GM20431 (cell line): ENCODE data around the gene CNR1.

Source experiments
- in situ Hi-C: fragments of 300-500 bp; cut with MseI, MboI; formaldehyde crosslinking; loops from one replicate; pipeline ENCODE4 v1.15.0; 2020; ENCODE audit warnings: low sequenced_read_pairs; ENCODE audit not compliant: unreplicated experiment

The CNR1 gene

GRCh38 chr6:88144637-88145297, 21.4 kb downstream of the CNR1 start:
- in situ Hi-C loops = no loop called here

- in situ Hi-C loops = no loop called here
These were observed 22.6 kb downstream of the CNR1 start for GRCh38 chr6:88143421-88144157.

GRCh38 chr6:88142297-88142668, 23.9 kb downstream of the CNR1 start:
- in situ Hi-C loops = no loop called here

GRCh38 chr6:88141561-88142296, 24.4 kb downstream of the CNR1 start:
- in situ Hi-C loops = no loop called here

GRCh38 chr6:88137915-88138314, 28.2 kb downstream of the CNR1 start:
- in situ Hi-C loops = no loop called here

- in situ Hi-C loops = no loop called here
These were observed 30.5 kb downstream of the CNR1 start for GRCh38 chr6:88135578-88136114.

GRCh38 chr6:88134575-88134974, 31.6 kb downstream of the CNR1 start:
- in situ Hi-C loops = no loop called here

- in situ Hi-C loops = no loop called here
These were observed 32.4 kb downstream of the CNR1 start for GRCh38 chr6:88133718-88134117.

GRCh38 chr6:88124925-88125557, 41.1 kb downstream of the CNR1 start:
- in situ Hi-C loops = no loop called here

- in situ Hi-C loops = no loop called here
These were observed 45.5 kb downstream of the CNR1 start for GRCh38 chr6:88120635-88121034.

GRCh38 chr6:88119769-88120168, 46.4 kb downstream of the CNR1 start:
- in situ Hi-C loops = no loop called here

- in situ Hi-C loops = no loop called here
These were observed 49.9 kb downstream of the CNR1 start for GRCh38 chr6:88116276-88116675.

GRCh38 chr6:88115307-88115706, 50.8 kb downstream of the CNR1 start:
- in situ Hi-C loops = no loop called here

GRCh38 chr6:88114838-88115237, 51.3 kb downstream of the CNR1 start:
- in situ Hi-C loops = no loop called here

GRCh38 chr6:88111991-88112390, 54.2 kb downstream of the CNR1 start:
- in situ Hi-C loops = no loop called here

- in situ Hi-C loops = no loop called here
These were observed 58.9 kb downstream of the CNR1 start for GRCh38 chr6:88107241-88107640.

- in situ Hi-C loops = no loop called here
These were observed 60.3 kb downstream of the CNR1 start for GRCh38 chr6:88105741-88106340.
